PC-9 (cell line): ENCODE results near the gene MTX3. TPM values are rescaled to one million over a fixed set of nuclear protein-coding genes. Genes with fewer than 3 reads are reported as not detected.

ENCODE experiments used
- BruUV-seq: library from RNA; stranded (reverse); fragments of 400-500 nt; replicated peaks from 2 replicates; lab custom pipeline; 2021; lab: Mats Ljungman, UMichigan
- CTCF ChIA-PET: fragments of 300-600 bp; sonication (Branson Sonifier 250); formaldehyde crosslinking; loops from one replicate; lab custom pipeline; 2022; ENCODE audit warnings: antibody characterized with exemption; lab: Charles Lee
- POLR2A ChIA-PET: fragments of 300-600 bp; sonication (Branson Sonifier 250); formaldehyde crosslinking; loops from one replicate; lab custom pipeline; 2022; ENCODE audit warnings: antibody characterized with exemption; ENCODE audit not compliant: unreplicated experiment; lab: Charles Lee
- DNase-seq, 2 experiments: peaks; one replicate each; pipeline versions ENCODE4 v3.0.0 to v3.0.0-alpha.2; 2015 to 2022; ENCODE audit warnings: mixed read lengths in 1 of 2
- H2AFZ ChIP-seq: fragments of 200-600 bp; sonication (generic); 2 replicates; pipeline ENCODE4 v1.8.1; 2017; ENCODE audit warnings: antibody characterized with exemption
- H3F3A ChIP-seq: fragments of 200-600 bp; sonication (generic); 2 replicates; pipeline ENCODE4 v1.8.1; 2017; ENCODE audit warnings: antibody characterized with exemption, mild to moderate bottlenecking, low read depth; ENCODE audit not compliant: insufficient read depth
- H3K27ac ChIP-seq: fragments of 200-600 bp; sonication (generic); 2 replicates; pipeline ENCODE4 v1.6.1; 2016; ENCODE audit warnings: mixed run types
- H3K27me3 ChIP-seq: fragments of 200-600 bp; sonication (generic); 2 replicates; pipeline ENCODE4 v1.6.1; 2016; ENCODE audit warnings: low read depth, mixed run types; ENCODE audit not compliant: insufficient read depth
- H3K36me3 ChIP-seq: fragments of 200-600 bp; sonication (generic); 2 replicates; pipeline ENCODE4 v1.6.1; 2016; ENCODE audit warnings: low read depth, mixed run types
- H3K4me1 ChIP-seq: fragments of 200-600 bp; sonication (generic); replicated peaks from 2 replicates; pipeline ENCODE4 v1.6.1; 2016; ENCODE audit warnings: mixed run types; ENCODE audit not compliant: insufficient read depth
- H3K4me2 ChIP-seq: fragments of 200-600 bp; sonication (generic); 2 replicates; pipeline ENCODE4 v1.6.1; 2017; ENCODE audit warnings: mixed run types
- H3K4me3 ChIP-seq: fragments of 200-600 bp; sonication (generic); 2 replicates; pipeline ENCODE4 v1.6.1; 2016; ENCODE audit warnings: mixed run types
- H3K79me2 ChIP-seq: fragments of 200-600 bp; sonication (generic); 2 replicates; pipeline ENCODE4 v1.6.1; 2017; ENCODE audit warnings: low read depth, mixed run types
- H3K9me2 ChIP-seq: fragments of 200-600 bp; sonication (generic); 2 replicates; pipeline ENCODE4 v1.8.1; 2017; ENCODE audit warnings: mild to moderate bottlenecking; ENCODE audit not compliant: insufficient read depth
- H3K9me3 ChIP-seq: fragments of 200-600 bp; sonication (generic); 2 replicates; pipeline ENCODE4 v1.8.1; 2016; ENCODE audit warnings: low read depth; ENCODE audit not compliant: insufficient read depth
- H4K20me1 ChIP-seq: fragments of 200-600 bp; sonication (generic); 2 replicates; pipeline ENCODE4 v1.8.1; 2017; ENCODE audit not compliant: insufficient read depth
- CTCF ChIP-seq: fragments of 200-600 bp; sonication (generic); conservative IDR thresholded peaks from 2 replicates; pipeline ENCODE4 v1.6.1; 2017; ENCODE audit warnings: mixed run types, antibody characterized with exemption, mild to moderate bottlenecking, moderate library complexity
- EZH2 ChIP-seq: fragments of 200-600 bp; sonication (generic); IDR thresholded peaks from 2 replicates; pipeline ENCODE4 v1.8.0; 2017; ENCODE audit warnings: antibody characterized with exemption, low read depth
- intact Hi-C: fragments of 100-400 bp; cut with micrococcal nuclease; formaldehyde crosslinking; loops from one replicate; pipeline ENCODE4 v1.10.0; 2022; ENCODE audit not compliant: unreplicated experiment
- total RNA-seq: library from RNA; stranded (reverse); gene quantifications from 2 replicates; pipeline ENCODE4 v1.2.3, GENCODE V29; 2021

MTX3 gene
- total RNA-seq, 1 experiment from 2014 or later: 22.8 TPM

- no peak overlapping the region for H3K4me2 ChIP-seq
These were observed 36.4 kb downstream of the MTX3 start for GRCh38 chr5:79954620-79955019.

GRCh38 chr5:79947567-79947966, 43.5 kb downstream of the MTX3 start:
- BruUV-seq: no TSS peak
- Histone ChIP-seq H3K36me3 (no peaks in the 10 kb centered on the region), H3K4me3 (no peak overlapping the region), H2AFZ (no peak overlapping the region), H3K9me3 (no peaks in the 10 kb centered on the region), H3K4me2 (no peak overlapping the region), H3K9me2 (no peaks in the 10 kb centered on the region; the same call in 1 of the 2 replicates), H3K4me1 (no peaks in the 10 kb centered on the region), H3K27me3 (no peaks in the 10 kb centered on the region), H4K20me1 (no peaks in the 10 kb centered on the region), H3K79me2 (no peaks in the 10 kb centered on the region), H3K27ac (no peak overlapping the region), H3F3A (no peaks in the 10 kb centered on the region)
- TF ChIP-seq CTCF: no peak
- TF ChIP-seq EZH2: no peak
- CTCF ChIA-PET: no interaction called here
- POLR2A ChIA-PET: no interaction called here
- DNase-seq: no peak
- intact Hi-C loops: no loop called here

More at GRCh38 chr5:79954620-79955019, 36.4 kb downstream of the MTX3 start:
- Histone ChIP-seq H4K20me1 (no peaks in the 10 kb centered on the region), H3K36me3 (no peaks in the 10 kb centered on the region), H3K27me3 (no peaks in the 10 kb centered on the region), H3K9me2 (no peaks in the 10 kb centered on the region; the same call in 1 of the 2 replicates), H2AFZ (no peak overlapping the region), H3K4me3 (no peak overlapping the region), H3K4me1 (peaks cover 5% of the 10 kb centered on the region), H3K27ac (no peak overlapping the region), H3F3A (no peaks in the 10 kb centered on the region), H3K79me2 (no peaks in the 10 kb centered on the region), H3K9me3 (no peaks in the 10 kb centered on the region)
- no TSS peak for BruUV-seq
- POLR2A ChIA-PET: no interaction called here
- DNase-seq: no peak
- intact Hi-C loops: no loop called here
- CTCF ChIA-PET: no interaction called here
- TF ChIP-seq CTCF: no peak
- no peak for TF ChIP-seq EZH2

GRCh38 chr5:79938468-79938867, 52.6 kb downstream of the MTX3 start:
- H3K27ac ChIP-seq: no peak overlapping the region
- POLR2A ChIA-PET: no interaction called here
- no peaks in the 10 kb centered on the region for H3K36me3 ChIP-seq
- H3K27me3 ChIP-seq: no peaks in the 10 kb centered on the region
- no peaks in the 10 kb centered on the region for H4K20me1 ChIP-seq
- H3K9me2 ChIP-seq: no peaks in the 10 kb centered on the region
- intact Hi-C loops: no loop called here
- no peaks in the 10 kb centered on the region for H3K4me1 ChIP-seq
- CTCF ChIA-PET: no interaction called here
- no peak overlapping the region for H3K4me2 ChIP-seq
- H3F3A ChIP-seq: no peaks in the 10 kb centered on the region
- no peak for DNase-seq
- no peaks in the 10 kb centered on the region for H3K79me2 ChIP-seq
- no TSS peak for BruUV-seq
- no peak overlapping the region for H2AFZ ChIP-seq
- TF ChIP-seq EZH2 (no peak), CTCF (no peak)
- no peaks in the 10 kb centered on the region for H3K9me3 ChIP-seq
- H3K4me3 ChIP-seq: no peak overlapping the region
